Tibial nerve (tissue), 4 donors: Measurements from ENCODE around the gene AP1S3.

Experiments
- CTCF ChIP-seq, 5 experiments: fragments of 200-600 bp in 3 of 5; fragments of 450-650 bp in 2 of 5; sonication (generic) in 3 of 5; IDR thresholded peaks; one replicate each; pipeline ENCODE4 v1.5.1; 2016 to 2019; ENCODE audit warnings: antibody characterized with exemption in 5 of 5, mild to moderate bottlenecking in 3 of 5, moderate library complexity in 2 of 5
- EP300 ChIP-seq, 2 donors: sonication (generic); formaldehyde crosslinking; IDR thresholded peaks; one replicate each; pipeline ENCODE4 v1.6.1; 2017; ENCODE audit warnings: antibody characterized with exemption in 2 of 2, mild to moderate bottlenecking in 1 of 2
- POLR2A ChIP-seq, 2 donors: fragments of 450-650 bp; IDR thresholded peaks; one replicate each; pipeline ENCODE4 v1.6.1; 2017; ENCODE audit warnings: antibody characterized with exemption in 2 of 2, mild to moderate bottlenecking in 2 of 2, moderate library complexity in 2 of 2

GRCh38 chr2:223863491-223863890 is 26.1 kb upstream of the AP1S3 start:
- no peak for TF ChIP-seq CTCF (IDR thresholded peaks at IDR 0.05)
- no peak for TF ChIP-seq POLR2A (IDR thresholded peaks at IDR 0.05)
- TF ChIP-seq EP300 (IDR thresholded peaks at IDR 0.05) = no peak
